ENCODE measurements around the gene PDPK1.
A peak's percentile ranks its signal among the peaks of the same experiment; 100 is the strongest.
"Not testable (repeated sequence)": the region's sequence is repeated elsewhere in the genome, so short reads cannot be mapped to it uniquely, and the experiment has no call there.

PDPK1 gene

GRCh38 chr16:2523801-2524231, 14.0 kb upstream of the PDPK1 start:
- no peak for DNase-seq (ENCODE audit: low read depth, low spot score)

DNA sequence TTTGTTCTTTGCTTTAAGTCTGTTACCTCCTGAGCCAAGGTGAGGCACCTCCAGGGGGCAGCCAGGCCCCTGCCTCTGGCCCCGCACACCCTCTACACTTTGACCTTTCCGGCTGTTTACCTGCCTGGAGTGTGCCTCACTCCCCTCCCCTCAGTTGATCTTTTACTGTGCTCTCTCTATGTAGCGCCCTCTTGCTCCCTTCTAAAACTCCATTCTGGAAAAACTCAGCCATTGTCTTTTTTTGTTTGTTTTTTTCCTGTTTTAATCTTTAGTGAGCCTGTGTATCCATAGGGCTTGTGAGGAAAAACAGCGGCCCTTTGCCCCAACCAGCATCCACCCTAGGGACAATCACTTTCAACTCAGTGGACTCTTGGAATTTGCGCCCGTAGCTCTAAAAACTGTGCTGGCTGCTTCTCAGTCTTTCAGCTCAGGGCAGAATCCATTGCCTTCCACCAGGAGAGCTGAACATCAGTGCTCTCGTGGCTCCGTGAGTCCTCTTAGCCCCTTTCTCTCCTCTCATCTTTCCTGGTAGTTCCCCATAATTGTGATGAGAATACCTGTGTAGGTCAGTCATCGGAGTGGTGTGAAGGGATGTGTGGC, 13.4 kb upstream of the PDPK1 start:
- DNase-seq (ENCODE audit: low read depth, low spot score) = no peak

GRCh38 chr16:2526135-2526534, 11.7 kb upstream of the PDPK1 start:
- DNase-seq (ENCODE audit: low read depth, low spot score) = no peak

GRCh38 chr16:2527071-2527783, 10.6 kb upstream of the PDPK1 start:
- no peak for DNase-seq (ENCODE audit: low read depth, low spot score)

GRCh38 chr16:2527784-2528100, 10.1 kb upstream of the PDPK1 start:
- no peak for DNase-seq (ENCODE audit: low read depth, low spot score)

- DNase-seq (ENCODE audit: low read depth, low spot score) = no peak
Observed at GRCh38 chr16:2528161-2529060, 9.4 kb upstream of the PDPK1 start.

GRCh38 chr16:2529061-2529931, 8.5 kb upstream of the PDPK1 start:
- no peak for DNase-seq (ENCODE audit: low read depth, low spot score)

DNA sequence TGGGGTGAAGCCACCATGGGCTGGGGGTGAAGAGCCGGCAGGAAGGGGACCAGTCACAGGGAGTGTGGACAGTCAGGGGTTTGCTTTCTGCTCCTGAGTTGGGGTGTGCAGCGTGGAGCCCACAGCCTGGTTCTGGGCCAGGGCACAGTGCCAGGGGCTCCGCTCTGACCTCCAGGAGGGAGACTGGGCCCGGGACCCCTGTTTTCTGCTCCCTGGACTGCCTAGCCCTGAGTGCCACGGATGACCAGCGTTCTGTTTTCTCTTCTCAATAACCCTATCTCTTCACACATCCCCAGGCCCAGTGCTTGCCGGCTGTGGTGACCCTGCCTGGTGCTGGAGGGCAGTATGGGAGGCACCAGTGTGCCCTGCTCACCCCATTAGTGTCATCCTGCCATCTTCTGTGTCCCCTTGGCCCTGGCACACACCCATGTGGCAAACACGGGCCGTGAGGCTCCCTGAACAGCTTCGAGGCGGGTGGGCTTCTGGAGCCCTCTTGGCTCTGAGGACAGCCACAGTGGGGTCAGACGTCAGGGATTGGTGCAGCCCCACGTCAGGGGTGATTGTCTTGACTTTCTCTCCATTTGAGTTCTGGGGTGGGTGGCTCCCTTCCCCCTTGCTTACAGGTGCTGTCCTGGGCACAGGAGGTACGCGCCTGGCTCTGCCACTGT, 7.7 kb upstream of the PDPK1 start:
- no peak for DNase-seq (ENCODE audit: low read depth, low spot score)

DNA sequence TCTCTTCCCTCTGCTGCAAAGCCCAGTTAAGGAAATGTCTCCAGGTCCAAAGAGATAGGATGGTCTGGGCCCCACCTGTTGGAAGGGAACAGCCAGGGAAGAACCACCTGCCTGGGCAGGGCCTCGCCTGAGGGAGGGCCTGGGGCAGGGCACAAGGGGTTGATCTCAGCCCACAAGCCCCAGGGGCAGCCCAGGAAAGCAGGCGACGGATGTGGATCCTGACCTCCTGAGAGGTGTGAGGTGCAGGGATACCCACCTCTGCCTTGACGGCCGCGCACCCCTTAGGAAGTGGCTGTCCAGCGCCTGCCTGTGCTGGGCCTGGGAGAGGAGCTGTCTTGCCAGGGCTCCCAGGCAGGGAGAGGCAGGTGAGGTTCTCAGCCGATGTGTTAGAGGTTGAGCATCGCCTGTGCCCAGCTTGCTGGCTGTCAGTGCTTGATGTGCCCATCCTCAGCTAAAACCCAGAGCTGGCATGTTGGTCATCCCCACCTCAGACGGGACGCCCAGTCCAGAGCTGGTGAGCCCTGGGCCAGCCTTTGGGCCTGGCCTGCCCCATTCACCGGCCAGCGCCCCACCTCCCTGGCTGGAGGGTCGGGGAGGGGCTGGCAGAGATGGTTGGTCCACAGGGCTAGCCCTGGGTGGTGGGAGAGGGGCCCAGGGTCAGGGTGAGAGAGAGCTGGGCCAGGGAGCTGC, 7.0 kb upstream of the PDPK1 start:
- DNase-seq (ENCODE audit: low read depth, low spot score) = no peak

- DNase-seq (ENCODE audit: low read depth, low spot score) = no peak
Observed at GRCh38 chr16:2531371-2531695, 6.5 kb upstream of the PDPK1 start, which contains the start of gene CEMP1. Gene CEMP1, minus strand, starts transcription at chr16:2531408. Its CDS starts 335 bp downstream, at chr16:2531073.

DNA sequence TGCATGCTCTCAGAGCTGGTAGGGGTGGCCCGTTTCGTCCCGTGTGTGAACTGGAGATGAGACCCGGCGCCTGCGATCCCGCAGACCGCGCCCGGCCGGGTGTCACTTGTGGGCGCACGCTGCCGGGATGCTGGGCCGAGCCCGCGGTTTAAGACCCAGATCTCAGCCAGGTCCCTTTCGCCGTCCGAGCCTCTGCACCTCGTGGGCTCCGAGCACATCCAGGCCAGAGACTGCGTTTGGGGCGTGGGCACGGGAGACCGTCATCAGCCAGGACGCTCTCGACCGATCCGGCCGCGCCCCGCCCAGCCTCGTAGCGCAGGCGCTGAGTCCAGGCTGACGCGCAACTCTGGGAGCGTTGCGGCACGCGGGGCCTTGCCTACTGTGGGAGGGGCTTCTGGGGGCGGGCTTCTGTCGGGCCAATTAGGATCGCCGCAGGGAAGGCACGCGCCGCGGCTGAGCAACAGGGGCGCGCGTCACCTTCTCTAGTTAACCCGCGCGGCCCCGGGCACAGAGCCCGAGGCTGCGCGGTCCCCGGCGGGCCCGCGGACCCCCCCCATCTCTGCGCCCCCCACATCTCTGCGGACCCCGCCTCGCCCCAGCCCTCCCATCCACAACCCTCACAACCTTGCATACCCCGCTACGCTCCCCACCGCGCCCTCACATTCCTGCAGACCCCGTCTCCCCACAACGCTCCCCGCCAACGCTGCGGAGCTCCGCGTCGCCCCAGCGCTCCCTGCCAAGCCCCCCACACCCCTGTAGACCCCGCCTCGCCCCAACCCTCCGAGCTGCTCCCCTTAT, 5.9 kb upstream of the PDPK1 start:
- DNase-seq (ENCODE audit: low read depth, low spot score) = peak; percentile 99

GRCh38 chr16:2532494-2533141, 5.2 kb upstream of the PDPK1 start:
- peak; percentile 54 for DNase-seq (ENCODE audit: low read depth, low spot score)

- DNase-seq (ENCODE audit: low read depth, low spot score) = not testable (repeated sequence)
Observed at GRCh38 chr16:2533142-2533755, 4.6 kb upstream of the PDPK1 start.

GRCh38 chr16:2533912-2534311, 3.9 kb upstream of the PDPK1 start:
- DNase-seq (ENCODE audit: low read depth, low spot score) = no peak

DNA sequence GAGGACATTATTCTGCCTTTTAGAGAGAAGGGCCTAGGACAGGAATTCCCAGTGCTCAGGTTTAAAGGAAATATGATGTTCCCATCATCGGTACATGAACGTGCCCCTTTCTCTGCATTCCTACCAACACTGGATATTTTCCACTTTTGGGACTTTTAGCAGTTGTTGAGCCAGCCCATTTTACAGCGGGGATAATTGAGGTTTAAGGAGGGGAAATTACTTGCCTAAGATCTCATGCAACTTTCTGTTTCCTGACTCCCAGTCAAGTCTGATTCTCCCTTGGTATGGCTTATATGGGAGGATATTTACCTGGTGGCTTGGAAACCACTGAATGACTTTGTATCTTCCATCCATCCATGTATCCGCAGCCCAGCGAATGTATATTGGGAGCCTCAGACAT, 3.5 kb upstream of the PDPK1 start:
- not testable (repeated sequence) for DNase-seq (ENCODE audit: low read depth, low spot score)

DNA sequence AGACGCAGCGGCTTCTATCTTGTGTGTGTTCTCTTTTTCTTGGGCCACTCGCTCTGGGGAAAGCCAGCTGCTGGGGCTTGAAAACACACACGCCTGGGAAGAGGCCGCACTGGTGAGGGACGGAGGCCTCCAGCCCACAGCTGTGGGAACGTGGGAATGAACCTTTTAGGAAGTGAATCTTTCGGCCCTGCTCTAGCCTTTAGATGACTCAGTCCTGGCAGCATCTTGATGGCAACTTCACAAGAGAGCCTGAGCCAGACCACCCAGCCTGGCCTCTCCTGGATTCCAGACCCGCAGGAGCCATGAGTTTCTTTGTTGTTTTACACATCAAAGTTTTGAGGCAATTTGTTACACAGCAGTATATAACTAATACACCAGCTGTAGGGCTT, 2.2 kb upstream of the PDPK1 start:
- peak; percentile 74 for DNase-seq (ENCODE audit: low read depth, low spot score)

DNA sequence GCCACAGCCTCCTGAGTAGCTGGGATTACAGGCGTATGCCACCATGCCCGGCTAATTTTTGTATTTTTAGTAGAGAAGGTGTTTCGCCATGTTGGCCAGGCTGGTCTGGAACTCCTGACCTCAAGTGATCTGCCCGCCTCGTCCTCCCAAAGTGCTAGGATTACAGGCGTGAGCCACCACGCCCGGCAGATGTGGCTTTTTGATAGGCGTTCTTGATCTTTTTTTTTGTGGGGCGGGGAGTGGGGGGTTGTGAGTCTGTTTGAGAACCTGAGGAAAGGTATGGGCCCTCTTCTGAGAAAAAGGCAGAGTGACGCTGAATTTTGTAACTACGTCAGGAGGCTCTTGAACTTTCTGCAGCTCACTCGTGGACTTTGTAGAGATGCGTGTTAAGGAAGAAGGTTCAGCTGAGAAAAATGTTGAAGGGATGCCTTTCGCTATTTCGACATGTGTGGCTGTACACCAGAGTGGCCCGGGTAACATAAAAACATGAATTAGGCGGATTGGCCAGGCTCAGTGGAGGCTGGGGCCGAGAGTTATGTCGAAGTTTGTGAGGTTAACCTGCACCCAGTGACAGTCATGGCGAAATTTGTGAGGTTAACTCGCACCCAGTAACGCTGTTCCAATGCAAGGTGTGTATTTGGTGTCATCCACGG, 1.5 kb downstream of the PDPK1 start:
- not testable (repeated sequence) for DNase-seq (ENCODE audit: low read depth, low spot score)

- DNase-seq (ENCODE audit: low read depth, low spot score) = not testable (repeated sequence)
Observed at GRCh38 chr16:2539845-2540458, 2.1 kb downstream of the PDPK1 start.

Measured in astrocyte of the hippocampus (primary cell).